C4-2B (cell line): ENCODE measurements around the gene NAPB.
"Not testable (repeated sequence)": the region's sequence is repeated elsewhere in the genome, so short reads cannot be mapped to it uniquely, and the experiment has no call there.

ENCODE experiments used
- H3K27ac ChIP-seq: fragments of 450-650 bp; 2 replicates; pipeline ENCODE4 v1.5.1; 2017
- ZFX ChIP-seq: fragments of 450-650 bp; IDR thresholded peaks from 2 replicates; pipeline ENCODE4 v1.6.1; 2017
- TF ChIP-seq, protein P1 (sequence below): fragments of 450-650 bp; conservative IDR thresholded peaks from 2 replicates; pipeline ENCODE4 v1.5.1; 2017; ENCODE audit warnings: mild to moderate bottlenecking

Gene NAPB

DNA sequence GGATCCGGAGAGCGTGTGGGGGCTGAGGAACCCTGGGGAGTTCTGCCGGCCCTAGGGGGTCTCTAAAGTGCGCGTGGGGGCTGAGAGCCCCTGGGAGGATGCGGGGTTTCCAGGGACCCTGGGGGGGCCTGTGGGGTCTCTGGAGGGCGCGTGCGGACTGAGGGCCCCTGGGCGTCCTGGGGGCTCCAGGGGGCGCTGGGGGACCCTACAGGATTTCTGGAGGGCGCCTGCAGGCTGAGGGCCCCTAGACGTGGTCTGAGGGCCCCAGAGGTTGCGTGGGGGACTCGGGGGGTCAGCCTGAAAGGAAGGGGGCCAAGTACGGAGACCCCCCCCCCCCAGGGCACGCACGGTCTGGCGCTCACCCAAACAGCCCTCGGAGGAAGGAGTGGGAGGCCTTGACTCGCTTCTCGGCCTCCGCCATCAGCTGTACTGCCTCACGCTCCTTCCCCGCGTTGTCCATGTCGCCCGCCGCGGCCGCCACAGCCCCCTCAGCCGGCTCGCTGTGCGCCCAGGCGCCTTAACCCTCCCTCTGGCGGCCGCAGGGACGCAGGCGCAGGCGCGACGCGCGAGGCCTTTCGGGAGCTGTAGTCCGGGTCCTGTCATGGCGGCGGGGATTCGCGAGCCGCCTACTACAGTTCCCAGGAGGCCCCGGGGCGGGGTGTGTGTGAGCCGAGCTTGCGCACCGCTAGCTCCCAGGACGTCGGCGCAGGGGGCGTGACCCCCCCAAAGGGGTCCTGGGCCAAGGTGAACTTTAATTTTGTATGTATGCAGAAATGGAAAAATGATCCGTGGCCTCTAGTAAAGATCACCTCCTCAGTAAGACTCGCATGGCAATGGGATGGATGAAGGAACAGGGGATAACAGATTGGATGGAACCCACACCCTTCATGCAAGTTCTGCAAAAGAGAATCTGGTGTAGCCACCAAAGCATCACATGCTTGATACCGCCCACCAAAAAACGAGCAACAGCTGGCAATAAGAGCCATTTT, at the start of gene NAPB:
Gene NAPB, minus strand, starts transcription at position 546 of the 989 bp plus-strand sequence. Its CDS starts 86 bp downstream, at position 460.
- H3K27ac ChIP-seq = peak within 1 kb of the TSS; percentile 81
- TF ChIP-seq ZFX = no peak
- TF ChIP-seq, protein P1, sequence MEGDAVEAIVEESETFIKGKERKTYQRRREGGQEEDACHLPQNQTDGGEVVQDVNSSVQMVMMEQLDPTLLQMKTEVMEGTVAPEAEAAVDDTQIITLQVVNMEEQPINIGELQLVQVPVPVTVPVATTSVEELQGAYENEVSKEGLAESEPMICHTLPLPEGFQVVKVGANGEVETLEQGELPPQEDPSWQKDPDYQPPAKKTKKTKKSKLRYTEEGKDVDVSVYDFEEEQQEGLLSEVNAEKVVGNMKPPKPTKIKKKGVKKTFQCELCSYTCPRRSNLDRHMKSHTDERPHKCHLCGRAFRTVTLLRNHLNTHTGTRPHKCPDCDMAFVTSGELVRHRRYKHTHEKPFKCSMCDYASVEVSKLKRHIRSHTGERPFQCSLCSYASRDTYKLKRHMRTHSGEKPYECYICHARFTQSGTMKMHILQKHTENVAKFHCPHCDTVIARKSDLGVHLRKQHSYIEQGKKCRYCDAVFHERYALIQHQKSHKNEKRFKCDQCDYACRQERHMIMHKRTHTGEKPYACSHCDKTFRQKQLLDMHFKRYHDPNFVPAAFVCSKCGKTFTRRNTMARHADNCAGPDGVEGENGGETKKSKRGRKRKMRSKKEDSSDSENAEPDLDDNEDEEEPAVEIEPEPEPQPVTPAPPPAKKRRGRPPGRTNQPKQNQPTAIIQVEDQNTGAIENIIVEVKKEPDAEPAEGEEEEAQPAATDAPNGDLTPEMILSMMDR = peak; percentile 24; the same call in 1 of the 2 replicates

DNA sequence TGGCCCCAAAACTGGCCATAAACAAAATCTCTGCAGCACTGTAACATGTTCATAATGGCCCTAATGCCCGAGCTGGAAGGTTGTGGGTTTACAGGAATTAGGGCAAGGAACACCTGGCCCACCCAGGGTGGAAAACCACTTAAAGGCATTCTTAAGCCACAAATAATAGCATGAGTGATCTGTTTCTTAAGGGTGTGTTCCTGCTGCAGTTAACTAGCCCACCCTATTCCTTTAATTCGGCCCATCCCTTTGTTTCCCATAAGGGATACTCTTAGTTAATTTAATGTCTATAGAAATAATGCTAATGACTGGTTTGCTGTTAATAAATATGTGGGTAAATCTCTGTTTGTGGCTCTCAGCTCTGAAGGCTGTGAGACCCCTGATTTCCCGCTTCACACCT, 45.7 kb upstream of the NAPB start:
- H3K27ac ChIP-seq = not testable (repeated sequence)

DNA sequence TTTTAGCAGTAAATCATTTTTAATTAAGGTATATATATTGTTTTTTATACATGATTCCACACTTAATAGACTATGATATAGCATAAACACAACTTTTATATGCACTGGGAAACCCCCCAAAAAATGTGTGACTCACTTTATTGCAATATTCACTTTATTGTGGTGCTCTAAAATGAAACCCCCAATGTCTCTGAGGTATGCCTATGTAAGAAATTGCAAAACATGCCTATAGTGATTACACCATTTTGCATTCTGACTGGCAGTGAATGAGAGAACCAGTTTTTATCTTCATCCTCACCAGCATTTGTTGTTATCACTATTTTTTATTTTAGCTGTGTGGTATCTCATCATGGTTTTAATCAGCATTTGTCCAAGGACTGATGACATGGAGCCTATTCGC, 39.9 kb upstream of the NAPB start:
- H3K27ac ChIP-seq = no peak overlapping the region
- TF ChIP-seq, protein P1 = no peak
- TF ChIP-seq ZFX = no peak

DNA sequence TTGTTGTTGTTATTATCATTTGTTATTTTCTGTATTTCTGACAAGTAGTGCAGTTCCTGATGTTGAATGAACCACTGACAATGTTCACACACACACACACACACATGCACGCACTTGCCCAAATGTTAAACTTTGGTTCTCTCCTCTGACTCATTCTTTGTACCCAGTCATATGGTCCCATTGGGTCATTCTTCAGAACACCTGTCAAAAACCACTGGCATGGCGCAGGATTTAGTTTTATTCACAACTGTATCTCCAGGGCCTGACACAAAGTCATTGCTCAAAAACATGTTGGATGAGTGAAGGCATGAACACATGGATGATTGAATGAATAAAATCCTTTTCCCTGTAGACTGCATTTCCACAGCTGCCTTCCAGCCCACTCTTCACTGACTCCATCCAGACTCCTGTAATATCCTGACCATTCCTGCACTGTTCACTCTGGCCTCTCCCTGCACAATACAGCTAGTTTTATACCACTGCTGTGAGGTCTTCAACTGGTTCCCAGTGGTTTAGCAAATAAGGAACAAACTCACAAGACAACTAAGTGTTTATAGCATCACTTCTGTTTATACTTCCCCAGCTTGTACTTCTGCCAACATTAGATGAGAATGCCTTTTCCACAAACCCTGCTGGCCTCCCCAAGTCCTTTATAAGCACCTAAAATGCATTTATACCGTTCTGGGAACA, 38.3 kb upstream of the NAPB start:
- no peak overlapping the region for H3K27ac ChIP-seq
- no peak for TF ChIP-seq ZFX

DNA sequence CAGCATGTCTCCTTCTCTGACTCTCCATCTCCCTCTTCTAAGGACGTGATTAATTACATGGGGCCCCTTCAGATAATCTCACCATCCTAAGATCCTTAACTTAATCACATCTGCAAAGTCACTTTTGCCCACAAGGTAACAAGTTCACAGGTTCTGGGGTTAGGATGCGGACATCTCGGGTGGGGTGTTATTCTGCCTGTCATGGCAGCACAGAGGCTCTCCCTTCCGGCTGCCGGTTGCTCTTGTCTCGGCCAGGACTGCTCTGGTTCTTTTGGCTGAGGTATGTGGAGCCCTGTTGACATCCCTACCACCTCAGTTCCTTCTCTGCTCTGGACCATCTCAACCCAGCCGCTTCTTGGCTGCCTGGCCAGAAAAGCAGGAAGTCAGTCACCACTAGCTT, 35.6 kb upstream of the NAPB start:
- TF ChIP-seq ZFX = no peak
- TF ChIP-seq, protein P1 = no peak
- H3K27ac ChIP-seq = no peak overlapping the region

DNA sequence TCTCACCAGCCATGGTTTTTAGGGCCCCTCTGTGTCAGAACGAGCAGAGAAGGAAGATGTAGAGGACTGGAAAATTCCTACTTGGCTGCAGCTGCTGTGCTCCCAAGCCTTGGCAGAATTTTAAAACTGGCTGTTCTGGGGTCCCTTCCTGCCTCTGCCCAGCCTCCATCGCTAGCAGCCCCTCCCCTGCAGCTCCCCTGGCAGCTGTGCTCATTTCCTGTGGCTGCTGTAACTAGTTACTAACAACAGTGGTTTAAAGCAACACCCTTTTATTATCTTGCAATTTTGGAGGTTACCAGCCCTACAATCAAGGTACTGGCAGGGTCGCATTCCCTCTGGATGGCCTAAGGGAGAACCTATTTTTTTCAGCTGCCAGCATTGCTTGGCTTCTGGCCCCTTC, 35.1 kb upstream of the NAPB start:
- H3K27ac ChIP-seq = no peak overlapping the region
- TF ChIP-seq, protein P1 = no peak
- TF ChIP-seq ZFX = no peak

DNA sequence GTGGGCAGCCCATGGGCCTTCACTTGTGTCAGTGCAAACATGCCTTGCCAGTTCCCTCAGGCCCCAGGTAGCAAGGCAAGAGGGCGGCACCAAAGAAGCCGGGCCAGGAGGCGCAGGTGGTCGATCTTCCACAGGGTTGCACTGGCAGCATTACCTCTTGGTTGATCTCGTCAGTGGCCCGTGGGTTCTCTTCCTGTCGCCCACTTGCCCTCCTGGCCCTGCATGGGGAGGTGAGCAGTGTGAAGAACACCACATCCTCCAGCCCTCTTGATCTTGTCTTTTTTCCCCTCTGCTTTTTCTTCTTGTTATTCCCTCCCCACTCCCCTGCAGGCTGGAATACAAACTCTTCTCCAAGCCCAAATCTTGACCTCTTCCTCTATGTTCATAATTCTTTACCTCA, 34.4 kb upstream of the NAPB start:
- no peak overlapping the region for H3K27ac ChIP-seq

DNA sequence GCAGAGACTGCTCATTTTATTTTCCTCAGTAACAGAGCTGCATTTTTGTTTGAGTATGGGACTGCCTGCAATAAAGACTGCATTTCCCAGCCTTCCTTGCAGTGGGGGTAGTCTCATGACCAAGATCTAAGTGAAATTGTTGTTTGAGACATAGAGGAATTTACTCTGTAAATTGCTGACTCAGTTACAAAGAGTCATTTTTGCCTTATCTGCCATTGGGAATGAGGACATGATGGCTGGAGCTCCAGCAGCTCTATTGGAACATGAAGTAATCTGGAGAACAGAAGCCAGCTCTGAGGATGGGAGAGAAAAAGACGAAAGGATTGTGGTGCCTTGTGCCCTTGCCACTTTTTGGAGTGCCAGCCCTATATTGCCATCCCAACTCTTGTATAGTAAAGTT, 33.5 kb upstream of the NAPB start:
- TF ChIP-seq ZFX = no peak
- TF ChIP-seq, protein P1 = no peak
- H3K27ac ChIP-seq = no peak overlapping the region

More for the DNA sequence above, 34.4 kb upstream of the NAPB start:
- TF ChIP-seq, protein P1 = no peak
- TF ChIP-seq ZFX = no peak
